Chondrocyte (in vitro differentiated cells): Measurements from ENCODE around the gene CAMK2B. TPM values are rescaled to one million over a fixed set of nuclear protein-coding genes. Genes with fewer than 3 reads are reported as not detected.

ENCODE experiments used
- DNase-seq: peaks from one replicate; pipeline ENCODE4 v3.0.0; 2021; ENCODE audit warnings: mixed read lengths, low spot score
- H3K27ac Mint-ChIP-seq: one replicate; pipeline ENCODE4 v1.8.0; 2021; ENCODE audit warnings: mild to moderate bottlenecking, moderate library complexity, mixed read lengths; ENCODE audit not compliant: unreplicated experiment
- H3K27me3 Mint-ChIP-seq: 2 replicates; pipeline ENCODE4 v1.8.0; 2021; ENCODE audit warnings: low read depth, mixed read lengths
- H3K36me3 Mint-ChIP-seq: 2 replicates; pipeline ENCODE4 v1.8.0; 2021; ENCODE audit warnings: low read depth, mixed read lengths
- H3K4me1 Mint-ChIP-seq: 2 replicates; pipeline ENCODE4 v1.8.0; 2021; ENCODE audit warnings: low read depth, mild to moderate bottlenecking, mixed read lengths
- H3K4me3 Mint-ChIP-seq: one replicate; pipeline ENCODE4 v1.8.0; 2021; ENCODE audit warnings: mild to moderate bottlenecking, moderate library complexity, mixed read lengths; ENCODE audit not compliant: unreplicated experiment
- H3K9me3 Mint-ChIP-seq: 2 replicates; pipeline ENCODE4 v1.8.0; 2021; ENCODE audit warnings: low read depth, mixed read lengths
- CTCF ChIP-seq: fragments of 200-600 bp; sonication (generic); IDR thresholded peaks from 2 replicates; pipeline ENCODE4 v1.5.0; 2021; ENCODE audit warnings: antibody characterized with exemption, mild to moderate bottlenecking, moderate library complexity
- total RNA-seq: library from RNA; stranded (reverse); gene quantifications from 3 replicates; pipeline ENCODE4 v1.2.1, GENCODE V29; 2021

The CAMK2B gene
- total RNA-seq, 1 donor from 2014 or later, result 0.27 TPM

- TF ChIP-seq CTCF, result no peak
- DNase-seq, result peak; percentile 30
- no peak overlapping the region for H3K27ac Mint-ChIP-seq
- H3K36me3 Mint-ChIP-seq, result peaks cover 29% of the 10 kb centered on the region
- no peaks in the 10 kb centered on the region for H3K9me3 Mint-ChIP-seq
- H3K4me3 Mint-ChIP-seq, result no peak overlapping the region
- H3K4me1 Mint-ChIP-seq, result peaks cover 3% of the 10 kb centered on the region
- H3K27me3 Mint-ChIP-seq, result no peaks in the 10 kb centered on the region
Measured at GRCh38 chr7:44212581-44213184, 112.7 kb downstream of the CAMK2B start.

- peaks cover 3% of the 10 kb centered on the region for H3K4me1 Mint-ChIP-seq
- H3K4me3 Mint-ChIP-seq, result no peak overlapping the region
- H3K27ac Mint-ChIP-seq, result no peak overlapping the region
- no peak for TF ChIP-seq CTCF
- no peaks in the 10 kb centered on the region for H3K27me3 Mint-ChIP-seq
- H3K36me3 Mint-ChIP-seq, result peaks cover 34% of the 10 kb centered on the region
- H3K9me3 Mint-ChIP-seq, result no peaks in the 10 kb centered on the region
- peak; percentile 47 for DNase-seq
Measured at GRCh38 chr7:44212018-44212417, 113.4 kb downstream of the CAMK2B start.

GRCh38 chr7:44211126-44211675 lies 114.2 kb downstream of the CAMK2B start:
- peak; percentile 60 for DNase-seq

GRCh38 chr7:44210107-44210506 lies 115.3 kb downstream of the CAMK2B start:
- TF ChIP-seq CTCF, result no peak
- Mint-ChIP-seq H3K27me3 (no peaks in the 10 kb centered on the region), H3K4me1 (no peaks in the 10 kb centered on the region), H3K36me3 (peaks cover 41% of the 10 kb centered on the region), H3K4me3 (no peak overlapping the region), H3K9me3 (no peaks in the 10 kb centered on the region), H3K27ac (no peak overlapping the region)
- DNase-seq, result peak; percentile 20

More at GRCh38 chr7:44211126-44211675, 114.2 kb downstream of the CAMK2B start:
- H3K4me1 Mint-ChIP-seq, result no peaks in the 10 kb centered on the region
- peaks cover 37% of the 10 kb centered on the region for H3K36me3 Mint-ChIP-seq
- no peak overlapping the region for H3K27ac Mint-ChIP-seq
- H3K9me3 Mint-ChIP-seq, result no peaks in the 10 kb centered on the region
- no peak for TF ChIP-seq CTCF
- H3K4me3 Mint-ChIP-seq, result no peak overlapping the region
- H3K27me3 Mint-ChIP-seq, result no peaks in the 10 kb centered on the region

GRCh38 chr7:44208085-44208484 lies 117.3 kb downstream of the CAMK2B start:
- H3K4me1 Mint-ChIP-seq, result peaks cover 8% of the 10 kb centered on the region
- no peak for TF ChIP-seq CTCF
- H3K27me3 Mint-ChIP-seq, result no peaks in the 10 kb centered on the region
- no peaks in the 10 kb centered on the region for H3K9me3 Mint-ChIP-seq
- H3K4me3 Mint-ChIP-seq, result no peak overlapping the region
- no peak overlapping the region for H3K27ac Mint-ChIP-seq
- peak; percentile 12 for DNase-seq
- H3K36me3 Mint-ChIP-seq, result peaks cover 46% of the 10 kb centered on the region
